NCI-H345 (cell line): ENCODE data around the gene PEX7.
"Not testable (repeated sequence)": the region's sequence is repeated elsewhere in the genome, so short reads cannot be mapped to it uniquely, and the experiment has no call there.

ENCODE experiments used
- DNase-seq: peaks from one replicate; lab custom pipeline; 2025; lab: John Stamatoyannopoulos, UW

The PEX7 gene

GRCh38 chr6:136950436-136951126 is 128.2 kb downstream of the PEX7 start:
- DNase-seq, result no peak

DNA sequence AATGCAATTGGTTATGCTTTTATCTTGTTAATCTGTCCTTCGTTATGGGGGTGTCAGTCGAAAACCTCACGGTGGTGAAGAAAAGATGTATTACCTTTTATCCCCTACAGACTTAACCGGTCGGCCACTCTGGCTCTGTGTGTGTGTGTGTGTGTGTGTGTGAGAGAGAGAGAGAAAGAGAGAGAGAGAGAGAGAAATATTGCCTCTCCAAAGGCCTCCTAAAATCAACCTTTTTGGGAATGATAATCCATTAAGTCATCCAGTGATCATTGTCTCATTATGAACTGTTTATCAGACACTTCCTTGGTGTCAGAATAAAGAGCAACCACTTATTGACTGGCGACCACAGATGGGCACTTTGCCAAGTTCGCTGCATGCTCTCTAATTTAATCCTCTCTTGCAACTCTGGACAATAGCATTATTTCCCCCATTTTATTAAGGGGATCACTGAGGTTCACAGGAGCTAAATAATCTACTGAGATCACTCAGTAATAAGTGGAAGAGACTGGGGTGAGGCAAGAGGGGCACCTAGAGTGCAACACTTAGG is 130.4 kb downstream of the PEX7 start:
- DNase-seq, result peak; percentile 68

DNA sequence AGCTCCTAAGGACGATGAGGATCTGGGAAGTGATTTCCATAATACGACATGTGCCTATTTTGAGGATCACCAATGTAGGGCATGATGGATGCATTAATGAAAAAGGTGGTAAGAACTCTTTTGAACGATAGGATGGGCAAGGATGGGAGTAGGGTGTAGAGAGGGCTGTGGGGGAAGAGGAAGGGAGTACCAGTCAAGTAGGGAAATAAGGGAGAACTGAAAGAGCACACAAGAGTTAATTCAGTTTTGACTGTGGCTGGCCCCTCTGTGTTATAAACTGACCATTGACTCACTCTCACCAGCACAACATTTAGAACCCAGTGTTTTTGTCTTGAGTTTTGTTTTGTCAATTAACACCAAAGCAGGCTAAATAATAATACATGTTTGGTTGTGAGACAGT is 132.7 kb downstream of the PEX7 start:
- DNase-seq, result no peak

DNA sequence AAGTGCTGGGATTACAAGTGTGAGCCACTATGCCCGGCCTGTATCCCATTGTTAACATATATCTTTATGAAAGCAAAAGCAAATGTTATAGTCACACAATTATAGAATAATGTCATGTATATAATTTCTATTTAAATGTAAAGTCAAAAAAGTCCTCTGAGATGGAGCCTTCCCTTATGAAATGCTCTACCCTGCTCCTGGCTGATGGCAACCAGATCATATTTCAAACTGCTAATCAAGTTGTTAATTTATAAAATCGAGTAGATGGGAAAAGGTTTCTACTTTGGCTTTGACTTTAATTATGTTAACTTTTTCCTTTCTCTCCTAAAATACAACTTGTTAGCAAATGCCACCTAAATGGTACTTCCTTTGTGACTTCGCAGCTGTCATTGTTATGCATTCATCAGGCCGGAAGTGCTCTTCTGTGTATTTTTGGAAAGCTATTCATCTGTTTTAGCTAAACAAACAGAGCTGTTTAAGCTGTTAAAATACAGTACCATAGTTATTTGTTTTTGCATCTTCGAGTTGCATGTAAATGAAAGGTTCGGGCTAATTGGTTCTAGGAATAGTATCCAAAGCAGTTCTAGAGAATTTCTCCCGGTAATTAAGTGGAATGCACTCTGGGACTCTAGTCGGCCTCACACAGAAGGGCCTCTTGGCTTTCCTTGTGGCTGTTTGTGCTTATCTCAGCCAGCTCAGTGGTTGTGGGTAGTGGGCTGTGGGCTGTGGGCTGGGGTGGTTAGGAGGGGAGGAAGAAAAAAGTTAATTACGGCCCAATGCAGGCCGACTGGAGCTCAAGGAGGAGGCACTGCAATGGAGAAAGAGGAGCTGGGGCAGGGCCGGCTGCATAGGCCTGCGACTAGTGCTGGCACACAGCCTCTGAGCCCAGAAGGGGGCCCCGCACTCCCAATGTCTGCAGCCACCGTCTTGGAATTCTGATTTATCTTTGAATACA is 134.5 kb downstream of the PEX7 start:
- DNase-seq, result peak; percentile 59

DNA sequence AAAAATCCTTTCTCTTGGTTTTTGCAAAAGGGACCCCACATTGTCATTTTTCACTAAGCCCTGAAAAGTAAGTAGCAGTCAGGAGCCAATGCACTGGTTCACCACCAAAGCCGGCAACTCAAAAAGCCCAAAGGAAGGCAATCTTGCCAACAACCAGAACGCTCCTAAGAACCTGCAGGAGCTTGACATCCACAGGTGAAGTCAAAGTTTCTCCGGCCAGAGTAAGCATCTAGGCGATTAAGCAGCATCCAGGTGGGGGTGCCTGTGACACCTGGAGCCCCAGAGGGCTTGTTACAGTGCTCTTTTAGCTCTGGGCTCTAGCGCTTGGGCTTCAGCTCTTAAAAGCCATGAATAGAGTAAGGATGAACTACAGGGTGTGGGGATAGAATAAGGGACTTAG is 135.8 kb downstream of the PEX7 start:
- DNase-seq, result no peak

- peak; percentile 76 for DNase-seq
Measured at GRCh38 chr6:136959471-136959891, 137.1 kb downstream of the PEX7 start.

DNA sequence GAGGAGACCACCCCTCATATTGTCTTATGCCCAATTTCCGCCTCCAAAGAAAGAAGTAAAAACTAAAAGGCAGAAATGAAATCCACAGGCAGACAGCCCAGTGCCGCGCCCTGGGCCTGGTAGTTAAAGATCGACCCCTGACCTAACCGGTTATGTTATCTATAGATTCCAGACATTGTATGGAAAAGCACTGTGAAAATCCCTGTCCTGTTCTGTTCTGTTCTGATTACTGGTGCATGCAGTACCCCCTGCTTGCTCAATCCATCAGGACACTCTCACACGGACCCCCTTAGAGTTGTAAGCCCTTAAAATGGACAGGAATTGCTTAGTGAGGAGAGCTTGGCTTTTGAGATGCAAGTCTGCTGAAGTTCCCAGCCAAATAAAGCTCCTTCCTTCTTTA is 137.5 kb downstream of the PEX7 start:
- not testable (repeated sequence) for DNase-seq

DNA sequence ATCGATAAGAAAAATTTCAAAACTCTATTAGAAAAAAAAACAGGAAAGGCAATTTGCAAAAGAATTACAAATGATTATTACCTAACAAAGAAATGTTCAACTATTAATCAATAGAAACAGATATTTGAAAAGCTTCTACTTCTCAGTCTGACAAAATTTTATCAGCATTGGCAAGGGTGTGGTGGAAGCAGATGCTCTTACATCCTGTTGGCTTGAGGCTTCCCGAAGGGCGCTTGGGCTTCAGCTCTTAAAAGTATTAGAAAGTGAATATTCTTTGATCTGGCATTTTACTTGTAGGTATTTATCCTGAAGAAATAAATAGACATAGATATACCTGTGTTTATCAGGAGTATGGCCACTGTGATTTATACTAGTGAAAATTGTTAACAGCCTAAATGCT is 138.4 kb downstream of the PEX7 start:
- no peak for DNase-seq

GRCh38 chr6:136961848-136962247 is 139.5 kb downstream of the PEX7 start:
- peak; percentile 80 for DNase-seq

DNA sequence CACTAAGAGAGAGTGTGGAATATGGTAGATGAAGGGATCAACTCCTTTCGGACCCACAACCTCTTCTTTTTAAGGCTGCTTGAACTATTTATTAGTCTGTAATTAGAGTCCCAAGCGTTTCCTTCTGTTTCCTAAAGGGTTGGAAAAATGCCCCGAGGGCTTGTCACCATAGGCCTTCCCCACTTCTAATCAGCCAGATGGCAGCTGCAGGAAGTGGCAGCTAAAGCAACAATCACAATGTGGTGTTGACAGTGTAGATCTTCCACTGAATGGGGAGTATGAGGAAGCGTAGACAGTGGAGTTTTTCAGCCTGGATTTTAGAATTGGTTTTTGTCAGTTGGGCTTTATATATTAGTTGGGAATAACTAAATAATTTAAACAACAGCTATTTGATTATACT is 140.3 kb downstream of the PEX7 start:
- DNase-seq, result peak; percentile 94

- DNase-seq, result no peak
Measured at GRCh38 chr6:136963259-136963658, 140.9 kb downstream of the PEX7 start.
